NB4 (cell line): ENCODE results near the gene UPB1.

ENCODE experiments used
- DNase-seq: peaks from one replicate; pipeline ENCODE4 v3.0.0; 2010; ENCODE audit warnings: low read depth
- H3K4me3 ChIP-seq: one replicate; pipeline ENCODE4 v1.5.1; 2011; ENCODE audit warnings: mild to moderate bottlenecking, low read depth, low read length, moderate library complexity
- MYC ChIP-seq: IDR thresholded peaks from 2 replicates; pipeline ENCODE4 v1.6.1; 2011; ENCODE audit warnings: low read depth, low read length
- POLR2A ChIP-seq: IDR thresholded peaks from 2 replicates; pipeline ENCODE4 v1.6.1; 2011; ENCODE audit warnings: mild to moderate bottlenecking; ENCODE audit not compliant: insufficient read length; ENCODE audit errors: extremely low read depth
- TF ChIP-seq, protein P1 (sequence below): IDR thresholded peaks from 2 replicates; pipeline ENCODE4 v1.6.1; 2011; ENCODE audit warnings: low read depth, low read length
- TF ChIP-seq, protein P2 (sequence below): IDR thresholded peaks from one replicate; pipeline ENCODE4 v1.5.1; 2012; ENCODE audit warnings: low read depth, low read length

Gene UPB1

DNA sequence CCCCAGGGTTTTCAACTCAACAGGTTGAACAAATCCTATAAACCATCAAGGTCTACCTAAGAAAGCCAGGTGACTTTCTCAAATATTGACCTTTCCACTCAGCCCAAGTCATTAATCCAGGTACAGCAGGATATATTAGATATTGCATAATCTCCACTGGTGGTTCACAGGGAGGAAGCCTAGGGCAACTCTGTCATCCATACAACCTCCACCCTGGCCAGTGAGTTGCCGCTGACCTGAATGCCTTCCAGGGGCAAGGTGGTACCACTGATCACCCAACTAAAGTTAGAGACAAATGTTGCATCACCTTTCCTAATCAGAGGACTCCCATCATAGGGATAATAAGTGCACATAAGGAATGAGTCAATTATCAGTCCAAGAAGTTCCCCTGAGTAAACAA is 36.9 kb downstream of the UPB1 start:
- H3K4me3 ChIP-seq, result no peak overlapping the region
- TF ChIP-seq, protein P1, sequence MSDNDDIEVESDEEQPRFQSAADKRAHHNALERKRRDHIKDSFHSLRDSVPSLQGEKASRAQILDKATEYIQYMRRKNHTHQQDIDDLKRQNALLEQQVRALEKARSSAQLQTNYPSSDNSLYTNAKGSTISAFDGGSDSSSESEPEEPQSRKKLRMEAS, result no peak
- no peak for TF ChIP-seq MYC
- TF ChIP-seq POLR2A, result no peak
- TF ChIP-seq, protein P2, sequence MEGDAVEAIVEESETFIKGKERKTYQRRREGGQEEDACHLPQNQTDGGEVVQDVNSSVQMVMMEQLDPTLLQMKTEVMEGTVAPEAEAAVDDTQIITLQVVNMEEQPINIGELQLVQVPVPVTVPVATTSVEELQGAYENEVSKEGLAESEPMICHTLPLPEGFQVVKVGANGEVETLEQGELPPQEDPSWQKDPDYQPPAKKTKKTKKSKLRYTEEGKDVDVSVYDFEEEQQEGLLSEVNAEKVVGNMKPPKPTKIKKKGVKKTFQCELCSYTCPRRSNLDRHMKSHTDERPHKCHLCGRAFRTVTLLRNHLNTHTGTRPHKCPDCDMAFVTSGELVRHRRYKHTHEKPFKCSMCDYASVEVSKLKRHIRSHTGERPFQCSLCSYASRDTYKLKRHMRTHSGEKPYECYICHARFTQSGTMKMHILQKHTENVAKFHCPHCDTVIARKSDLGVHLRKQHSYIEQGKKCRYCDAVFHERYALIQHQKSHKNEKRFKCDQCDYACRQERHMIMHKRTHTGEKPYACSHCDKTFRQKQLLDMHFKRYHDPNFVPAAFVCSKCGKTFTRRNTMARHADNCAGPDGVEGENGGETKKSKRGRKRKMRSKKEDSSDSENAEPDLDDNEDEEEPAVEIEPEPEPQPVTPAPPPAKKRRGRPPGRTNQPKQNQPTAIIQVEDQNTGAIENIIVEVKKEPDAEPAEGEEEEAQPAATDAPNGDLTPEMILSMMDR, result no peak
- DNase-seq, result no peak

DNA sequence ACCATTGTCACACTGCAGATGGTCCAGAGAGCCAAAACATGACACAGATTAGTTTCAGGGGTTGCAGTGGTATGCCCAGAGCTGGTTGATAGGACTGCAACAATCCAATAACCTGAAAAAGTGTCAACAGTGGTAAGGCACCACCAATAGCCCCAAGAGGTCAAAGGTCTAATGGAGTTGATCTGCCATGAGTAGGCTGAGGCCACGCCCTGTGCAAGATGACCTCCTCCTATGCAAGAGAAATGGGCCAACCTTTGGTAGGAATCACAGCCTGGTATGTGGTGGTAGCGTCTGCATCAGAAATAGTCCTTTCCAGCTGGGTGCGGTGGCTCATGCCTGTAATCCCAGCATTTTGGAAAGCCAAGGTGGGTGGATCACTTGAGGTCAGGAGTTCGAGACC is 40.2 kb downstream of the UPB1 start:
- TF ChIP-seq, protein P1, result no peak
- TF ChIP-seq POLR2A (no peak), MYC (no peak)
- TF ChIP-seq, protein P2, result no peak
- no peak overlapping the region for H3K4me3 ChIP-seq
- no peak for DNase-seq

DNA sequence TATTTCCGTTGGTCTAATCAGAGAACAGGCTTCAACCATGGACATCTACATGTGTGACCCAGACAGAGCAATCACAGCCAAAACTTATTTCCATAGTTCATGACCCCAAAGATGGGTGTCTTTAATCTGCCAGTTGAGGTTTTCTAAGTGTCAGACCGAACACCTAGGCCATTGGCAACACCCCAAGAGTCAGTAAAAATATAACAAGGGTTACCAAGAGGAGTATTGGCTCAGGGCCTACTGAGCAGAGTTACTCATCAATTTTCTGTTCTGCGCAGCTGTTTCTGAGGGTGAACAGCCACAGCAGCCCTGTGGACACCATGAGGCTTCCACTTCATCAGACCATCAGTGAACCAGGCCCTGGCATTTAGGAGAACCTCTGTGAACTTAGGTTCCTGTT is 41.0 kb downstream of the UPB1 start:
- TF ChIP-seq POLR2A (no peak), MYC (no peak)
- TF ChIP-seq, protein P1, result no peak
- TF ChIP-seq, protein P2, result no peak
- H3K4me3 ChIP-seq, result no peak overlapping the region
- DNase-seq, result no peak

DNA sequence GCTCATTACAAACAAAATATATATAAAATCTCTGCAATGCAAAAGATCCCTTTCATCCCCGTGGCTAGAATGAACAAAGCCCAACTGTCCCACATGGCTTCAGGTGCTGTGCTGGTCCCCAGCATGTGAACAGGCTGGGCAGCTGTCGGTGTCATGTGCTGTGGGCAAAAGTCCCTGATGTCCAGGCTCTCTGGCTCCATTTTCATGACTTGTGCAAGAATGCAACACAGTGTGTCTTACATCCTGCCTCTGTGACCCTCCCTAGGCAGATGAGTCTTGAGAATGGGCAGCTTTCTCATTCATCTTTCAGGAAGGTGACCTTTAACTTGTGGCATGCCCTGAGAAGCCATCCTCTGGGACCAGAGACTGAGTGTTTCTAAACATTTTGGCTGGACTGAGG is 45.3 kb downstream of the UPB1 start:
- H3K4me3 ChIP-seq, result no peak overlapping the region
- no peak for DNase-seq
- TF ChIP-seq, protein P2, result no peak
- TF ChIP-seq MYC, result no peak
- TF ChIP-seq POLR2A, result no peak
- TF ChIP-seq, protein P1, result no peak

DNA sequence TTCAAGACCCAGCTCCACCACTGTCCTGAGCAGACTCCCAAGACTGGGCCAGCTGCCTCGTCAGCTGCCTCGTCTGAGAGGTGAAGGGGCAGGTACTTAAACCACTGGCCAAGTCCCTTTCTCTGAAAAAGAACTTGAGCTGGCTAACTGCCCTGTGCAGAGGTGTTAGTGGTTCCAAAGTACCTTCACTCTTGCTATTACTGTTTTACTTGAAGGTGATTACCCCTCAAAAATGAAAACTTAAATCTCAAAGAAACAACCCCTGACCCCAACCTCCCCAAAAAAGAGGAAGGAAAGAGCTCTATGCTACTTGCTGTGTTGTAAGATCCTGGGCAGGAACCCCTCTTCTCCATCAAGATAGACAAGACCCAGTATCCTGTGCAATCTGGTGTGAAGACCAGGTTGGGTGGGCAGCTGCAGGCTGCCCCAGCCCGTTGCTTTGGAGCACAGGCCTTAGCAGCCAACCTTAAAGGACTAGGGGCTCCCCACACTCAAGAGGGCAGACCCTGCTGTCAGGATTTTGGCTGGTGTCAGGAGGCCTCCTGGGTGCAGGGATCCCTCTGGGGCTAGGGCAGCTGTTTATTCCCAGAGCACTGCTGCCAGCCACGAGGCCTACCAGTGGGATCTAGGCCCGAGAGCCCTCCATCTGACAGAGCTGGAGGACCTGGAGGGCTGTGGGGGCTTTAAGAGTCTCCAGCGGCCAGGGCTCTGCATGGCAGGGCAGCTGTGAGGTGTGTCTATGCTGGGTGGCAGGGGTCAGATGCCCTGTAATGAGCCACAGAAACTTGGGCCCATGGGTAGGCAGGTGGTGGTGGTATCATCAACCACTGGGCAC is 46.8 kb downstream of the UPB1 start:
- no peak overlapping the region for H3K4me3 ChIP-seq
- DNase-seq, result peak; percentile 55
- TF ChIP-seq, protein P1, result no peak
- no peak for TF ChIP-seq MYC
- TF ChIP-seq, protein P2, result no peak
- no peak for TF ChIP-seq POLR2A

DNA sequence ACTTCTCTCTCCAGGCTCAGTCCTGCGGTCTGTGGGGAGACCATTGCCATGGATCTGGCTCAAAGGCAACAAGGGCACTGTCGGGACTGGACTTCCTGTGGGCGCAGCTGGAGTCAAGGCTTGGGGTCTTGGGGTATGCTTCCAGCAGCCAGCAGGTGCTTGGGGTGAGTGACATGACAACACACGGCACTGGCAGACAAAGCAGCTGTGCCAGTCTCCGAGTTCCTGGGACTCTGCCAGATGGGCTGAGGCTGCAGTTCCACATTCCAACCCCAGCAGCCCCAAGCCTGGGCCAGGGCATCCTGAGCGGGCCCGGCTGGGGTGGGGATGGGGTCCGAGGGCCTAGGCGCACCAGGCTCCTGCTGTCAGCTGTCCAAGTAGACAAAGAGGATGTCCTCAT is 47.5 kb downstream of the UPB1 start:
- TF ChIP-seq, protein P1, result no peak
- TF ChIP-seq MYC (no peak), POLR2A (no peak)
- TF ChIP-seq, protein P2, result no peak
- no peak overlapping the region for H3K4me3 ChIP-seq
- no peak for DNase-seq
